GM18909 (cell line): Measurements from ENCODE around the gene STRN.
"Not testable (repeated sequence)": the region's sequence is repeated elsewhere in the genome, so short reads cannot be mapped to it uniquely, and the experiment has no call there.

Experiments
- ATAC-seq: cut with Tn5 transposase; IDR thresholded peaks from one replicate; pipeline ENCODE4 v1.9.1; 2021; ENCODE audit warnings: mild to moderate bottlenecking; ENCODE audit not compliant: unreplicated experiment, poor library complexity

STRN gene

DNA sequence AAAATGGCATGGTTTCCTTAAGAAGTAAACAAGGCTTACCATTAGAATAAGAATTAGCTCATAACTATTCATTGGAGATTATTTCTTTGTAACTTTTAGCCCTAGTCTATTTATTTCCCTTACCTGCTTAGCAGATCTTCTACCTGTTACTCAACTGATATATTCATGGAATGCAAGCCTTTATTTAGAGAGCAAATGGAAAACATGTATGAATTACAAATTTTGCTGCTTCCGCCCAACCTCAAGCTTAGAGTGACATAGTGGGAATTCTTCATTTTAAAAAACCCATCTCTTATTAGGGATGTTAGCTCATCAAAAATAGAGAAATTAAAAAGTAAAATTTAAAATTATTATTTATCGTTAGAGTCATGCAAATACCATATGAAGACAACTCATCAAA is 110.9 kb downstream of the STRN start:
- ATAC-seq, result no peak

DNA sequence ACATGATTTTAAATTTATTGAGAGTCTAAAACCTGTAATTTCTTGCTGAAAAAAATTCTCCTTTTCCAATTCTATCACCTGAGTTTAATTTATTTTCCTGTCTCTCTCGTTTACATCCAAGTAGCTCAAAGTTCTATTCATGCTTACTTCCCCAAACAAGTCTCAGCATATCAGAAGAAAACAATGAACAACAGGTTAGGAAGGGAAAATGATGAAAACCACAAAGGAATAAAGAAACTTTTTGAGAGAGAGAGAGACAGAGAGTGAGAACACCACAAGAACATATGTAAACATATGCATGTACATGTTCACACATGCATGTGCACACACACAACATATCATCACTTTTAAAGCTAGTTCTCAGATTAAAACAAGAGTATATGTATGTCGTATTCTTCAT is 112.1 kb downstream of the STRN start:
- ATAC-seq, result no peak

- ATAC-seq, result no peak
Observed at GRCh38 chr2:36849265-36849664, 117.1 kb downstream of the STRN start.

DNA sequence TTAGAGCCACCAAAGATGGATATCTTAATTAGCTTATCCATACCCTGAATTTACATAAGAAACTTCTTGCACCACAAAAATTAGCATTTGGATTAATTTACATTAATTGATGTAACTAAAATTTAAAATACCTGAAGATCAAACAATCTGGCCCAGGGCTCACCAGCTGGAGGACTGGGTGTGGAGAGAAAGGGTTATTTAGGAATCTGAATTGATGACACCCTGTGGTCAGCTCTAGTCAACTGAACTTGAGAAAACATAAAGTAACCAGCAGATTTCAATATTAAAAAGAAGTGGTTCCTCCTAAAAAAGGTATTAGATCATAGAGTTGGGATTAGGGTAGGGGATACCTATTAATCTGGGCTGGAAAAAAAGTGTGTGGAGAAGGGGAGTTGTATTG is 122.5 kb downstream of the STRN start:
- ATAC-seq, result no peak

DNA sequence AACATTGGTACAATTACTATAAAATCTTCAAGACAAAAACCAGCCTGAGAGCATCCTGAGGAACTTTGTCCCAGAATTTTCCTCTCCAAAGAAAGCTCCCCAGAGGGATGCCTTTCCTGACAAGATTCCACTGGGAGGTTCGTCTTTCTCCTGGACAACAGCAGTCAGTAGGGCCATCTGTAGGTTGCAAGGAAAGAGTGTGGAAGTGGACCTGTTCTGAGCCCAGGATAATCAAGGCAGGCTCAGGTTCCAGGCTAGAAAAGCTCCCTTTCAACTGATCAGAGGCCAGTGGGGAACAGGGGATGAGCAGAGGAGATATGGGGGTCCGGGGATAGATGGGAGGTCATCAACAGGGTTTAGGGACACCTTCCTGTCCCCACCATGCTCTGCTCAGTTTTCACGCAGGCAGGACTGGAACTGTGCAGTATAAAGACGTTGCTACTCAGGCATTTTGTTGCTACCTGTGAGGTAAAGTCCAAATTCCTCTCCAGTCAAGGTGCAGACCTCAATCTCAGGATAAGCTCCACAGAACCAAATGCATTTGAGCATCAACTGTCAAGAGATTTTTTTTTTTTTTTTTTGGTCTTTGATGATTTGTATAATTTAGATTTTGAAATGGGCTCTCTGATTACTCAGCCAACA is 126.2 kb downstream of the STRN start:
- ATAC-seq, result no peak

DNA sequence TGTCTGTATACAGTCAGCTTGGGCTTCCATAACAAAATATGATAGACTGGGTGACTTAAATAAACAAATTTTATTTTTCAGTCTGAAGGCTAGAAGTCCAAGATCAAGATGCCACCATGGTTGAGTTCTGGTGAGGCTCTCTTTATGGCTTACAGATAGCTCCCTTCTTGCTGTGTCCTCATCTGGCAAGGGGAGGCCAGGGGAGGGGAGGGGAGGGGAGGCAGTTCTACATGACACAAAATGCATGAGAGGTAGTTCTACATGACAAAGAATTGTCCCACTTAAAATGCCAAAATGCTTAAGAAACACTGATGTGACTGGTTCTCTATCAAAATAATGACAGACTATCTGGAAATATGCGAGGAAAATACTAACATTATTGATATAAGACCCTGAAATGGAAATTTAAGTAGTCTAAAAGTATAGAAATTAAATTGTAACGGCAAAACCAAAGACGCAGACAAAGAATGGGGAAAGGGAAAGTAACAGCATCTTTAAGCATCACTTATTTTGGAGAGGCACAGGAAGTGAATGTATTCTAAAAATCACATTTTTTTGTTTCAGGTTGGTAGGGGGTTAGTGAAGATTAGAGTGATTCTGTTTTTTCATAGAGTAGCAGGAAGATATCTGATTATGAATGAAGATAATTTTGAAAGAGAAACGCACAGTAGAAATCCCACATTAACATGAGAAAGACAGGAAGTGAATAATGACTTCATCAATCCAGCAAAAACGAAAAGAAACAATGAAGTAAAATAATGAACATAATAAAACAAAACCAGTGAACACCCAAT is 131.4 kb downstream of the STRN start:
- ATAC-seq, result no peak

- no peak for ATAC-seq
Observed at GRCh38 chr2:36834203-36834602, 132.1 kb downstream of the STRN start.

- no peak for ATAC-seq
Observed at GRCh38 chr2:36831185-36831584, 135.2 kb downstream of the STRN start.

DNA sequence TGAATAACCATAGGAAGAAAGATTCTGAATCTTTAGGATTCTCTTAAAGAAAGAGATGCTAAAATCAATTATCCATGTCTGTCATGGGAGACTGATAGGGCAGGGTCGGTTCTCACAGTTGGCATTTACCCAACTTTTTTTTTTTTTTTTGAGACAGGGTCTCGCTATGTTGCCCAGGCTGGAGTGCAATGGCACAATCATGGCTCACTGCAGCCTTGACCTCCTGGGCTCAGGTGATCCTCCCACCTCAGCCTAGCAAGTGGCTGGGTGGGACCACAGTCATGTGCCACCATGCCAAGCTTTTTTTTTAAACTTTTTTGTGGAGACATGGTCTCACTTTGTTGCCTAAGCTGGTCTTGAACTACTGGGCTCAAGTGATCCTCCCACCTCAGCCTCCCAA is 141.7 kb downstream of the STRN start:
- ATAC-seq, result not testable (repeated sequence)

- no peak for ATAC-seq
Observed at GRCh38 chr2:36824273-36824672, 142.1 kb downstream of the STRN start.

GRCh38 chr2:36823862-36824261 is 142.5 kb downstream of the STRN start:
- ATAC-seq, result no peak

- no peak for ATAC-seq
Observed at GRCh38 chr2:36820942-36821605, 145.3 kb downstream of the STRN start.

DNA sequence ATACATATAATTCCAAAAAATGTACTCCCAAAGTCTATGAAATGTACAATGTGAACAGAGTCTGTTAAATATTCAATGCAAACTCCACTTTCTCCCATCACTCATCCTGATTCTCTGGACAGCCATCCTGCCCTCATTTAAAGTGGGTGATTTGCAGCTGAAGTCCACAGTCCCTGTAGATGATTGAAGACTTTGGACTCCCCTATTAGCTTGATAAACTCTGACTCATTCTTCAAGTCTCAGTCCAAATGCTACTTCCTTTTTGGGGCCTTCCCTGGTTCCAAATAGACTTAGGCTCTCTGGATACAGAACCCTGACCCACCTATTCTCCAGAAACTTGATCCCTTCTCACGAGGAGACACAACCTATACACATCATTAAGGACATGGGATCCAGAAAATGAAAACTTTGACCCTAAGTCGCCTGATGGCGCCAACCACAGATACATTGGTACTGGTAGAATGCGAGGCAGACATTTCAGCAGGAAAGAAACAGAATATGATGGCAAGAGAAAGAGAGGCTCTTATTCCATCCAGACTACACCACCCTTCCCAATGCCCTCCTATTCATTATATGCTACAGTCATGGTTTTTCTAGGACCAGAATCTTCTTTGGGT is 147.1 kb downstream of the STRN start:
- ATAC-seq, result no peak

DNA sequence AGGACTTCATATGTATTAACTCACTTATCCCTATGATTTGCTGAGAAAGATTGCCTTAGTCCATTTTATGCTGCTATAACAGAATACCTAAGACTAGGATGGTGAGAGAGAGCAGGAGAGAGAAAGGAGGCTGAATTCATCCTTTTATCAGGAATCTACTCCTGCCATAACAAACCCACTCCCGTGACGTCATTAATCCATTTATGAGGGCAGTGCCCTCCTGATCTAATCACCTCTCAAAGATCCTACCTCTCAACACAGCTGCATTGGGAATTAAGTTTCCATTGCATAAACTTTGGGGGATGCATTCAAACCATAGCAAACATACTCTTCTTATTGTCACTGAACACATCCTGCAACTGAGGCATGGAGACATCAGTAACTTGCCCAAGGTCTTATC is 147.8 kb downstream of the STRN start:
- no peak for ATAC-seq

DNA sequence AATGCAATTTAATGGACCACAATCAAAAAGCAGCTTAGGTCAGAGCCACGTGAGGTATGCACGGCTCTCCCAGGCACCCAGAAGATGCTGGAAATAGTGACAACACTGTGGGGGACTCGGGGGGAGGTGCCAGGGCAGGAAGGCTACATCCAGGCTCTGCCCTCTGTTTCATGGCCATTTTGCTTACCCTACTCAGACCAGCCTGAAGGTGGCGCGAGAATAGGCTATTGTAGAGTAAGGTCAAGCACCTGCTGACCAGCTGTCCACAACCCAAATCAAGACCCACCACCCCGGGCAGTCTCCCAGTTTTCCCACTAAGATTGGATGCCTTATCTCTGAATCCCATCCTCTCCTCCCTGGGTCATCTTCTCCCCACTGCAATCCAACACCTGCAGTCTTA is 154.1 kb downstream of the STRN start:
- no peak for ATAC-seq

GRCh38 chr2:36811071-36811470 is 155.3 kb downstream of the STRN start:
- no peak for ATAC-seq

GRCh38 chr2:36809069-36809445 is 157.3 kb downstream of the STRN start:
- ATAC-seq, result no peak

GRCh38 chr2:36808386-36809068 is 157.8 kb downstream of the STRN start:
- ATAC-seq, result no peak

- no peak for ATAC-seq
Observed at GRCh38 chr2:36807223-36807886, 159.0 kb downstream of the STRN start.

- no peak for ATAC-seq
Observed at GRCh38 chr2:36805635-36806224, 160.6 kb downstream of the STRN start.
